Uterine smooth muscle cell (primary cell): ENCODE results near the gene SMTNL2. TPM values are rescaled to one million over a fixed set of nuclear protein-coding genes. Genes with fewer than 3 reads are reported as not detected.

ENCODE experiments used
- total RNA-seq: library from RNA; depleted of rRNA; stranded (reverse); fragments of >200 nt; gene quantifications from 2 replicates; pipeline ENCODE4 v1.2.3, GENCODE V29; 2014

The SMTNL2 gene
- under 0.01 TPM in 1 of 2 replicates, not detected in the other for total RNA-seq

DNA sequence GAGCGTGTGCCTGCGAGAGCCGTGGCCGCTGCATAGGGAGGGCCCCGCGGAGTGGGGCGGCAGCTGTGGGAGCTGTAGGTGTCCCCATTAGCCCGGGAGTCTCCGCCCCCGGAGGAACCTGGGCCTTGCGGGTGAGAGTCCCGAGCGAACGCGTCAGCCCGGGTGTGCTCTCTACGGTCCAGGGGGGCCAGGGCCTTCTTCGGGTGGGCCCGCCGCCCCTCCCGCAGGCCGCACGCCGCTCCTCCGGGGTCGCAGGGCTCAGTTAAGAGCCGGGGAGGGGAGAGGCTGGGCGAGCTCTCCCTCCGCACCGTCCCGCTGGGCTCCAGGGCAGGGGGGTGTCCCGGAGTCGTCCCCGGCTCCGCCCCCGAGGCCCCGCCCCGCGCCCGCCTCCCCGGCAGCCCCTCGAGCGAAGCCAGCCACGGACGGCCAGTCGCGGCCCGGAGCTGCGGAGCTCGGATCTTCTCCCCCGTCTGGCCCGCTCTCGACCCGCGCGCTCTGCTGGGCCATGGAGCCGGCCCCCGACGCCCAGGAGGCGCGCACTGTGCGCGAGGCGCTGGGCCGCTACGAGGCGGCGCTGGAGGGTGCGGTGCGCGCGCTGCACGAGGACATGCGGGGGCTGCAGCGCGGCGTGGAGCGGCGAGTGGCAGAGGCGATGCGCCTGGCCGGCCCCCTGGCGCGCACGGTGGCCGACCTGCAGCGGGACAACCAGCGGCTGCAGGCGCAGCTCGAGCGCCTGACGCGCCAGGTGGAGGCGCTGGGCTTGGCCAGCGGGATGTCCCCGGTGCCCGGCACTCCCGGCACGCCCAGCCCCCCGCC is at the start of gene SMTNL2:
TSS of gene SMTNL2 (plus strand) at position 429 of the 816 bp plus-strand sequence. CDS start at position 506, 77 bp downstream.

DNA sequence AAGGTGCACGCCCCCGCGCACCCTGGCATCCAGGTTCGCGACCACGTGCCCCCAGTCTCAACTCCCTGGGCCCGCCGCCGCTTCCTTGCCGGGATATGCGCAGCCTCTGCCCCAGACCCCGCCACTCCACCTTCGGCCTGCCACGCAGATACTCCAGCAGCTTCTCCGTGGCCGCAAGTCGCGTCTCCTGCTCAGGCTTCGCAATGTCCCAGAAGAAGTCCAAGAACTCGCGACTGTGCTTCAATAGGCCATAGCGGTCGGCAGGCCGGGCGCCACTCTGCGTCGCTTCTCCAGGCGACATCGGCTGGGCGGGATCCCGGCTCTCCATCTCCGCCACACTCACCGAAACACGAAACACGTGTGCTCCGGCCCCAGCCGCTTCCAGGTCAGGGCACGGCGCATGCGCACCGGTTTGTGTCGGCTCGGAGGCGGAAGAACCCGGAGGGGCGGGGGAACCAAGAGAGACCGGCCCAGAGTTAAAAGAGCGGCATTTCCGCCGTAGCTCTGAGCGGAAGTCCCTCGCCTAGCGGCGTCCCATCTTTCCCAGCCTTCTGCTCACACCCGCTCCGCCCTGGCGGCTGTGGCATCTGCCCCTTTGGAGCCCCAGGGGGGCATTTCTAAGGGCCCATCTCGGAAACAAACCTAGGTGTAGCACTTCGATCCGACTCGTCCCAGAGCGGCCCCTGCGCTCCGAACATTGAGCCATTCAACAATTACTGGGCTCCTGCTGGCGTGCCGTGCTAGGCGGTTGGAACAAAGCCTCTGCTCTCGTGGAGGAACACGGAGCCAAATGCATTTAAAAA is 29.1 kb upstream of the SMTNL2 start, which contains the start of gene MYBBP1A:
TSS of gene MYBBP1A (minus strand) at position 388 of the 803 bp plus-strand sequence. CDS start at position 328, 60 bp downstream.

DNA sequence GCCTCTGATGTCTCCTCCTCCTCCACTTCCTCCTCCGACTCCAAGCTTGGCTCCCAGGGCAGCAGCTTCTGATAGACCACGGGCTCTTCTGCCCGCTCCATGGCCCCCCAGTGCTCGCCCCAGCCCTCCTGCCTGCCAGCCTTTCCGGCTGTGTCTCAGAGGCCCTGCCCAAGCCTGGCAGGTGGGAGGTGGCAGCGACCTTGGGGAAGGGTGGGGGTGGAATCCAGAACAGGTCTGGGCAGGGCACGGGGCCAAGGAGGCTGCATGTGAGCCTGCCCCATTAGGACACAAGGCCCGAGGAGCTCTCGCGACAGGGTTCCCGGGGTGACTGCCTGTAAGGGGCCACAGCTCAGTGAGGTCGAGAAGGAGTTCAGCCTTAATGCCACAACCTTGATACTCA is 23.9 kb upstream of the SMTNL2 start, which contains the start of gene GGT6:
TSS of gene GGT6 (minus strand) at position 157 of the 400 bp plus-strand sequence. CDS start at position 101, 56 bp downstream.

DNA sequence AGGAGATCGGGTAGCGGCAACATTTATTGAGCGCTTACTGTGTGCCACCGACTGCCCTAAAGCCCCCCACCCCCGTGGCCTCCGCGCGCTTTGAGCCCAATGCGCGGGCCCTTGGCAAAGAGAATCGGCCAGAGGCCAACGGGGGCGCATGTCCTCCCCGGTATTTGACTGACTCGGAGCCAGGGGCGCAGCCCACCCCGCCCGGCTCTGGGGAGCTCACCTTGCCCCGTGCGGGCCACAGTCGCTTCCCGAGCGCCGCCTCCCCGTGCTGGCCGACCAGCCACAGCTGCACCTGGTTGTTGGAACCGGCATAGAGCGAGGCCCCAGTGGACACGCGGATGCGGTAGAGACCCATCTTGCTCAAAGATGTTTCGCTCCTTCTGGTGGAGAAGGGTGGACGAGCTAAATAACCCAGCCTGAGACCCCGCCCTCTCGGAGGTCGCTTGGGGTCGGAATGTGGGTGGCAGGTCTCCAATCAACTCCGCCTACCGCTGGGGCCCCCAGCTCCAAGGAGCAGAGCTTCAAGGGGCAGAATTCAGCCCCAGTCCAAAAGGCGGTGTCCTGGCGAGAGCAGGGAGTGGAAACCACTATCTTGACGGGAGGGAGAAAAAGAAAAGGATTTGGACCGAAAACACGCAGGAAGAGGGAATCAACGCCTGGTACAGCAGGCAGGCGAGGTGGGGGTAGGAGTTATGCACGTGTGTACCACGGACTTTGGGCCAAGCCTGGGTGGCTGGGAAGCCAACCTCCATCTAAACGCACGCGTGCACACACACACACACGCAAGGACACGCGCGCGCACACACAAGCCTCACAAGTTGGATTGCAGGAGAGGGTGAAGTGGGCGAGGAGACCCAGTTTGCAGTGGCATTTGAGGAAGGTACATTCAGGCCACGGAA is 57.2 kb downstream of the SMTNL2 start, which contains the start of gene ALOX15:
TSS of gene ALOX15 (minus strand) at position 382 of the 899 bp plus-strand sequence. CDS start at position 355, 27 bp downstream.

Other genes starting within 250 kb of the SMTNL2 start
- gene UBE2G1, start 217.9 kb upstream of the SMTNL2 start, total RNA-seq = 24.6 and 27.1 TPM in 2 replicates
- not detected in 2 replicates for gene SPNS3, start 150.6 kb upstream of the SMTNL2 start, total RNA-seq
- gene SPNS2, start 85.6 kb upstream of the SMTNL2 start, total RNA-seq = 0.11 TPM in 1 of 2 replicates, not detected in the other
- gene MYBBP1A, start 29.1 kb upstream of the SMTNL2 start, total RNA-seq = 52.6 and 60.8 TPM in 2 replicates
- gene GGT6, start 24.0 kb upstream of the SMTNL2 start, total RNA-seq = not detected in 2 replicates
- gene ALOX15, start 57.1 kb downstream of the SMTNL2 start, total RNA-seq = not detected in 2 replicates
- gene PELP1, start 119.6 kb downstream of the SMTNL2 start, total RNA-seq = 30.9 and 33.4 TPM in 2 replicates
- gene ARRB2, start 126.1 kb downstream of the SMTNL2 start, total RNA-seq = 3.5 and 5.2 TPM in 2 replicates
- 10.4 and 14.5 TPM in 2 replicates for gene MED11, start 146.9 kb downstream of the SMTNL2 start, total RNA-seq
- gene ZMYND15, start 155.3 kb downstream of the SMTNL2 start, total RNA-seq = not detected in 2 replicates
- 0.33 and 1.6 TPM in 2 replicates for gene CXCL16, start 155.4 kb downstream of the SMTNL2 start, total RNA-seq
- gene TM4SF5, start 187.4 kb downstream of the SMTNL2 start, total RNA-seq = not detected in 2 replicates
- gene VMO1, start 201.8 kb downstream of the SMTNL2 start, total RNA-seq = 0.11 and 0.12 TPM in 2 replicates
- gene GLTPD2, start 204.4 kb downstream of the SMTNL2 start, total RNA-seq = not detected in 2 replicates
- gene PSMB6, start 211.6 kb downstream of the SMTNL2 start, total RNA-seq = 166 and 190 TPM in 2 replicates
- 10.5 and 16.7 TPM in 2 replicates for gene PLD2, start 222.6 kb downstream of the SMTNL2 start, total RNA-seq
- gene MINK1, start 248.8 kb downstream of the SMTNL2 start, total RNA-seq = 20.0 and 29.7 TPM in 2 replicates